Neural cell (in vitro differentiated cells): ENCODE data around the gene GLRX2. TPM values are rescaled to one million over a fixed set of nuclear protein-coding genes. Genes with fewer than 3 reads are reported as not detected.

Experiments
- H2AFZ ChIP-seq: fragments of 200-600, 300-800 bp; sonication (generic), shearing (Covaris generic); 2 replicates; pipeline ENCODE4 v1.6.0; 2014; ENCODE audit warnings: low read depth, mild to moderate bottlenecking, antibody characterized with exemption, low read length, moderate library complexity
- H3F3A ChIP-seq: fragments of 200-600 bp; shearing (Covaris generic); 2 replicates; pipeline ENCODE4 v1.6.1; 2016; ENCODE audit warnings: mild to moderate bottlenecking, moderate library complexity, mixed read lengths, antibody characterized with exemption, low read length; ENCODE audit not compliant: insufficient read depth, poor library complexity, severe bottlenecking
- H3K27ac ChIP-seq: fragments of 200-600, 300-800 bp; sonication (generic), shearing (Covaris generic); 2 replicates; pipeline ENCODE4 v1.5.1; 2014; ENCODE audit warnings: mild to moderate bottlenecking, low read length, moderate library complexity
- H3K27me3 ChIP-seq: fragments of 300-800, 200-600 bp; sonication (generic), shearing (Covaris generic); 2 replicates; pipeline ENCODE4 v1.6.0; 2014; ENCODE audit warnings: mild to moderate bottlenecking, low read depth, low read length, moderate library complexity; ENCODE audit not compliant: insufficient read depth
- H3K36me3 ChIP-seq: fragments of 300-800, 200-600 bp; sonication (generic), shearing (Covaris generic); 2 replicates; pipeline ENCODE4 v1.5.1; 2014; ENCODE audit warnings: mild to moderate bottlenecking, antibody characterized with exemption, low read length, moderate library complexity; ENCODE audit not compliant: insufficient read depth
- H3K4me2 ChIP-seq: fragments of 300-800, 200-600 bp; sonication (generic), shearing (Covaris generic); 2 replicates; pipeline ENCODE4 v1.6.0; 2014; ENCODE audit warnings: mild to moderate bottlenecking, low read length
- H3K4me3 ChIP-seq: fragments of 300-800, 200-600 bp; sonication (generic), shearing (Covaris generic); 2 replicates; pipeline ENCODE4 v1.5.1; 2014; ENCODE audit warnings: mild to moderate bottlenecking, low read length, moderate library complexity
- H3K79me2 ChIP-seq: fragments of 200-600 bp; shearing (Covaris generic); replicated peaks from 2 replicates; pipeline ENCODE4 v1.6.0; 2014; ENCODE audit warnings: mild to moderate bottlenecking, low read length, moderate library complexity; ENCODE audit not compliant: insufficient read depth
- H3K9ac ChIP-seq: fragments of 300-800, 200-600 bp; sonication (generic), shearing (Covaris generic); 2 replicates; pipeline ENCODE4 v1.6.1; 2016; ENCODE audit warnings: mild to moderate bottlenecking, low read length, mixed read lengths
- H3K9me2 ChIP-seq: fragments of 200-600 bp; shearing (Covaris generic); 2 replicates; pipeline ENCODE4 v1.6.1; 2016; ENCODE audit warnings: mild to moderate bottlenecking, low read length, mixed read lengths; ENCODE audit not compliant: insufficient read depth
- H3K9me3 ChIP-seq: fragments of 200-600, 300-800 bp; sonication (generic), shearing (Covaris generic); 2 replicates; pipeline ENCODE4 v1.6.1; 2016; ENCODE audit warnings: mild to moderate bottlenecking, mixed run types, low read length, moderate library complexity, mixed read lengths
- H4K20me1 ChIP-seq: fragments of 200-600 bp; shearing (Covaris generic); 2 replicates; pipeline ENCODE4 v1.6.1; 2016; ENCODE audit warnings: mild to moderate bottlenecking, mixed run types; ENCODE audit not compliant: insufficient read depth
- EP300 ChIP-seq: fragments of 450-650 bp; conservative IDR thresholded peaks from 2 replicates; pipeline ENCODE4 v1.6.1; 2014; ENCODE audit warnings: antibody characterized with exemption, mild to moderate bottlenecking, moderate library complexity; ENCODE audit not compliant: poor library complexity, severe bottlenecking
- EZH2 ChIP-seq: fragments of 200-600, 300-800 bp; shearing (Covaris generic), sonication (generic); IDR thresholded peaks from 2 replicates; pipeline ENCODE4 v1.6.1; 2014; ENCODE audit warnings: antibody characterized with exemption, low read length, borderline replicate concordance, mild to moderate bottlenecking; ENCODE audit not compliant: insufficient read depth, poor library complexity, severe bottlenecking
- MXI1 ChIP-seq: fragments of 450-650 bp; conservative IDR thresholded peaks from 2 replicates; pipeline ENCODE4 v1.6.1; 2014; ENCODE audit warnings: antibody characterized with exemption, mild to moderate bottlenecking; ENCODE audit not compliant: poor library complexity, severe bottlenecking
- POLR2AphosphoS5 ChIP-seq: IDR thresholded peaks from 2 replicates; pipeline ENCODE4 v1.6.1; 2012
- RAD21 ChIP-seq: fragments of 450-650 bp; conservative IDR thresholded peaks from 2 replicates; pipeline ENCODE4 v1.6.1; 2014; ENCODE audit warnings: antibody characterized with exemption, mild to moderate bottlenecking, moderate library complexity
- SMC3 ChIP-seq: fragments of 450-650 bp; conservative IDR thresholded peaks from 2 replicates; pipeline ENCODE4 v1.6.1; 2014; ENCODE audit warnings: antibody characterized with exemption, mild to moderate bottlenecking, moderate library complexity; ENCODE audit not compliant: poor library complexity
- TAF1 ChIP-seq: IDR thresholded peaks from 2 replicates; pipeline ENCODE4 v1.6.1; 2012; ENCODE audit warnings: low read depth
- polyA plus RNA-seq: library from polyadenylated mRNA; depleted of rRNA; stranded (reverse); fragments of >200 nt; gene quantifications from 2 replicates; pipeline ENCODE4 v1.2.3, GENCODE V29; 2014
- TF ChIP-seq, protein P1 (sequence below): IDR thresholded peaks from 2 replicates; pipeline ENCODE4 v1.6.1; 2012; ENCODE audit warnings: borderline replicate concordance
- TF ChIP-seq, protein P2 (sequence below): fragments of 450-650 bp; IDR thresholded peaks from 2 replicates; pipeline ENCODE4 v1.5.1; 2014; ENCODE audit warnings: antibody characterized with exemption, mild to moderate bottlenecking, moderate library complexity; ENCODE audit not compliant: poor library complexity, severe bottlenecking

Gene GLRX2
- polyA plus RNA-seq, 1 donor from 2014 or later, result 6.6 TPM

DNA sequence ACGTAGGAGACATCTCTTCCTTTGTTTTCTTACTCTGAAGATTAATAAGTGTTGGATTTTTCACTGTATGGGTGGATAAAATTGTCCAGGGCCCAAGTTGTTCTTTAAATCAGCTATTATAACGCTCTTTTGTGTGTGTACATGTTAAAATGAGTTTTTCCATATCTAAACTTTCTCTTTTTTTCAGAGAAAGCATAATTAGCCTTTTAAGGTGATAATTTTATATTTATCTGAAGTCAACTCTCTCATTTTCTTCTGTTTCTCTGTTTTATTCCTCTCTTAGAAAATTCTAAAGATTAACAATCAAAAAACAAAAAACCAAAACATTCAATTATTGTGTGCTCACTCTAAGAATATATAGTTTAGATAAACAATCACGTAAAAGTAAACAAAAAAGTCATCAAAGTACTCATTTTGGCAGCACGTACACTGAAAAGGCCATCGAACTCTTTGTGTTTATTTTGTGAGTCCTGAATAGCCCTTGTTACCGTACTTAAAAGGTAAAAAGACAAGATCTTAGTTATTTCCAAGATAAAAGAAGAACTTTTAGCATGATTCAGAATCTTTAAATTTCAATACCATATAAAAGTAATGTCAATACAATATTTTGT, 9.4 kb upstream of the GLRX2 start:
- Histone ChIP-seq H3K27ac (no peak overlapping the region), H3K9me3 (no peaks in the 10 kb centered on the region), H3K36me3 (no peaks in the 10 kb centered on the region), H2AFZ (no peak overlapping the region), H4K20me1 (no peaks in the 10 kb centered on the region), H3K79me2 (no peaks in the 10 kb centered on the region), H3K4me2 (no peak overlapping the region), H3K9me2 (no peaks in the 10 kb centered on the region), H3K27me3 (no peaks in the 10 kb centered on the region), H3K4me3 (no peak overlapping the region), H3F3A (no peaks in the 10 kb centered on the region), H3K9ac (no peak overlapping the region)
- TF ChIP-seq EZH2, result no peak
- TF ChIP-seq SMC3, result no peak
- TF ChIP-seq TAF1, result no peak
- TF ChIP-seq MXI1, result no peak
- TF ChIP-seq EP300, result no peak
- TF ChIP-seq POLR2AphosphoS5, result no peak
- TF ChIP-seq, protein P1, sequence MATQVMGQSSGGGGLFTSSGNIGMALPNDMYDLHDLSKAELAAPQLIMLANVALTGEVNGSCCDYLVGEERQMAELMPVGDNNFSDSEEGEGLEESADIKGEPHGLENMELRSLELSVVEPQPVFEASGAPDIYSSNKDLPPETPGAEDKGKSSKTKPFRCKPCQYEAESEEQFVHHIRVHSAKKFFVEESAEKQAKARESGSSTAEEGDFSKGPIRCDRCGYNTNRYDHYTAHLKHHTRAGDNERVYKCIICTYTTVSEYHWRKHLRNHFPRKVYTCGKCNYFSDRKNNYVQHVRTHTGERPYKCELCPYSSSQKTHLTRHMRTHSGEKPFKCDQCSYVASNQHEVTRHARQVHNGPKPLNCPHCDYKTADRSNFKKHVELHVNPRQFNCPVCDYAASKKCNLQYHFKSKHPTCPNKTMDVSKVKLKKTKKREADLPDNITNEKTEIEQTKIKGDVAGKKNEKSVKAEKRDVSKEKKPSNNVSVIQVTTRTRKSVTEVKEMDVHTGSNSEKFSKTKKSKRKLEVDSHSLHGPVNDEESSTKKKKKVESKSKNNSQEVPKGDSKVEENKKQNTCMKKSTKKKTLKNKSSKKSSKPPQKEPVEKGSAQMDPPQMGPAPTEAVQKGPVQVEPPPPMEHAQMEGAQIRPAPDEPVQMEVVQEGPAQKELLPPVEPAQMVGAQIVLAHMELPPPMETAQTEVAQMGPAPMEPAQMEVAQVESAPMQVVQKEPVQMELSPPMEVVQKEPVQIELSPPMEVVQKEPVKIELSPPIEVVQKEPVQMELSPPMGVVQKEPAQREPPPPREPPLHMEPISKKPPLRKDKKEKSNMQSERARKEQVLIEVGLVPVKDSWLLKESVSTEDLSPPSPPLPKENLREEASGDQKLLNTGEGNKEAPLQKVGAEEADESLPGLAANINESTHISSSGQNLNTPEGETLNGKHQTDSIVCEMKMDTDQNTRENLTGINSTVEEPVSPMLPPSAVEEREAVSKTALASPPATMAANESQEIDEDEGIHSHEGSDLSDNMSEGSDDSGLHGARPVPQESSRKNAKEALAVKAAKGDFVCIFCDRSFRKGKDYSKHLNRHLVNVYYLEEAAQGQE, result no peak
- TF ChIP-seq, protein P2, sequence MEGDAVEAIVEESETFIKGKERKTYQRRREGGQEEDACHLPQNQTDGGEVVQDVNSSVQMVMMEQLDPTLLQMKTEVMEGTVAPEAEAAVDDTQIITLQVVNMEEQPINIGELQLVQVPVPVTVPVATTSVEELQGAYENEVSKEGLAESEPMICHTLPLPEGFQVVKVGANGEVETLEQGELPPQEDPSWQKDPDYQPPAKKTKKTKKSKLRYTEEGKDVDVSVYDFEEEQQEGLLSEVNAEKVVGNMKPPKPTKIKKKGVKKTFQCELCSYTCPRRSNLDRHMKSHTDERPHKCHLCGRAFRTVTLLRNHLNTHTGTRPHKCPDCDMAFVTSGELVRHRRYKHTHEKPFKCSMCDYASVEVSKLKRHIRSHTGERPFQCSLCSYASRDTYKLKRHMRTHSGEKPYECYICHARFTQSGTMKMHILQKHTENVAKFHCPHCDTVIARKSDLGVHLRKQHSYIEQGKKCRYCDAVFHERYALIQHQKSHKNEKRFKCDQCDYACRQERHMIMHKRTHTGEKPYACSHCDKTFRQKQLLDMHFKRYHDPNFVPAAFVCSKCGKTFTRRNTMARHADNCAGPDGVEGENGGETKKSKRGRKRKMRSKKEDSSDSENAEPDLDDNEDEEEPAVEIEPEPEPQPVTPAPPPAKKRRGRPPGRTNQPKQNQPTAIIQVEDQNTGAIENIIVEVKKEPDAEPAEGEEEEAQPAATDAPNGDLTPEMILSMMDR, result no peak
- TF ChIP-seq RAD21, result no peak

DNA sequence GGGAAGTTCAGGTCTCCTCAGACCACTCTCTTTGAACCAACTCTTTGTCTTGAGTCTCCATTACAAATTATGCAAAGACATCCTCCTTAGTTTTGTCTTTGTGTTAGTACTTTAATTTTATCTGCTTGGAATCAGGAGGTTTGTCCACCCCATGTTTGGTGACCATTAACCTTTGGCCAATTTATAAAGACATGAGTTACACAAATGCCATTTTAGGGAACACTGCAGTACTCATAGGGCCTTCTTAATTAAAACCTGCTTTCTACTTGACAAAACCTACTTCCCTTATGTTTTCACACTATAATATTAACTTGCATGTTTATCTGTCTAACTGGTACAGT, 8.7 kb upstream of the GLRX2 start:
- no peaks in the 10 kb centered on the region for H3K27me3 ChIP-seq
- no peaks in the 10 kb centered on the region for H3K9me2 ChIP-seq
- H3K4me2 ChIP-seq, result no peak overlapping the region
- H2AFZ ChIP-seq, result no peak overlapping the region
- H3K27ac ChIP-seq, result no peak overlapping the region
- H3K9ac ChIP-seq, result no peak overlapping the region
- TF ChIP-seq RAD21, result no peak
- TF ChIP-seq SMC3, result no peak
- TF ChIP-seq TAF1, result no peak
- TF ChIP-seq EP300, result no peak
- TF ChIP-seq, protein P1, result no peak
- no peak overlapping the region for H3K4me3 ChIP-seq
- no peaks in the 10 kb centered on the region for H3K9me3 ChIP-seq
- no peaks in the 10 kb centered on the region for H4K20me1 ChIP-seq
- no peaks in the 10 kb centered on the region for H3K36me3 ChIP-seq
- no peaks in the 10 kb centered on the region for H3F3A ChIP-seq
- H3K79me2 ChIP-seq, result no peaks in the 10 kb centered on the region
